H1 (cell line): Measurements from ENCODE around the gene TBC1D24. TPM values are rescaled to one million over a fixed set of nuclear protein-coding genes. Genes with fewer than 3 reads are reported as not detected.

Experiments used
- CTCF ChIA-PET: fragments of 300-600 bp; sonication (Branson Sonifier 250); formaldehyde crosslinking; loops from one replicate; lab custom pipeline; 2021; ENCODE audit not compliant: partially characterized antibody; lab: Charles Lee
- POLR2A ChIA-PET: fragments of 300-600 bp; sonication (Branson Sonifier 250); formaldehyde crosslinking; loops from one replicate; lab custom pipeline; 2021; ENCODE audit warnings: inconsistent platforms; ENCODE audit not compliant: partially characterized antibody; lab: Charles Lee
- DNase-seq, 2 experiments: peaks; one replicate each; pipeline versions ENCODE4 v3.0.0 to v3.0.0-alpha.2; 2010 to 2022; ENCODE audit warnings: low spot score in 2 of 2, low read depth in 1 of 2, mixed read lengths in 1 of 2
- FAIRE-seq: peaks from 2 replicates; lab custom pipeline; 2011; peaks lifted over from hg19 to GRCh38; lab: Jason Lieb, UNC
- H2AFZ ChIP-seq: 2 replicates; pipeline ENCODE4 v1.8.1; 2012; ENCODE audit warnings: low read length, inconsistent platforms
- H2AK5ac ChIP-seq: 2 replicates; pipeline ENCODE4 v1.6.1; 2013; ENCODE audit warnings: low read depth, low read length
- H2BK120ac ChIP-seq: replicated peaks from 2 replicates; pipeline ENCODE3; 2013; ENCODE audit warnings: low read depth, low read length, inconsistent platforms
- H2BK12ac ChIP-seq: 2 replicates; pipeline ENCODE4 v1.6.1; 2013; ENCODE audit warnings: low read depth, low read length
- H2BK15ac ChIP-seq: 2 replicates; pipeline ENCODE4 v1.6.1; 2013; ENCODE audit warnings: low read length
- H2BK20ac ChIP-seq: 2 replicates; pipeline ENCODE4 v1.6.1; 2013; ENCODE audit warnings: low read length
- H2BK5ac ChIP-seq: 2 replicates; pipeline ENCODE4 v1.6.1; 2013; ENCODE audit warnings: low read depth, low read length
- H3K14ac ChIP-seq: 2 replicates; pipeline ENCODE4 v1.6.1; 2013; ENCODE audit warnings: inconsistent platforms; ENCODE audit not compliant: insufficient read length
- H3K18ac ChIP-seq: 2 replicates; pipeline ENCODE4 v1.6.1; 2013; ENCODE audit warnings: low read length; ENCODE audit errors: extremely low read depth
- H3K23ac ChIP-seq: 2 replicates; pipeline ENCODE4 v1.6.1; 2013; ENCODE audit warnings: inconsistent platforms; ENCODE audit not compliant: insufficient read length
- H3K23me2 ChIP-seq: 2 replicates; pipeline ENCODE4 v1.6.1; 2013; ENCODE audit warnings: low read depth, low read length
- H3K27ac ChIP-seq: 2 replicates; pipeline ENCODE4 v1.6.1; 2011; ENCODE audit warnings: low read depth, low read length, inconsistent platforms
- H3K27me3 ChIP-seq, 4 experiments: replicated peaks in 1 of 4; 1 replicate in 1 of 4; 2 replicates in 3 of 4; pipeline versions ENCODE4 v1.6.1 to v1.8.1; 2011 to 2013; ENCODE audit warnings: low read length in 3 of 4, mild to moderate bottlenecking in 3 of 4, inconsistent platforms in 2 of 4, mixed read lengths in 2 of 4, moderate library complexity in 1 of 4; ENCODE audit not compliant: control insufficient read depth in 3 of 4, insufficient read depth in 3 of 4; ENCODE audit errors: extremely low read depth in 1 of 4
- H3K36me3 ChIP-seq, 4 experiments: 2 replicates each; pipeline versions ENCODE4 v1.6.1 to v1.8.1; 2011 to 2013; ENCODE audit warnings: mild to moderate bottlenecking in 4 of 4, low read length in 3 of 4, moderate library complexity in 2 of 4, control low read depth in 1 of 4, inconsistent platforms in 1 of 4; ENCODE audit not compliant: insufficient read depth in 4 of 4, control insufficient read depth in 2 of 4
- H3K4ac ChIP-seq: replicated peaks from 2 replicates; pipeline ENCODE3; 2013; ENCODE audit warnings: low read length, low read depth, mixed read lengths, inconsistent platforms; ENCODE audit not compliant: insufficient read length
- H3K4me1 ChIP-seq, 4 experiments: replicated peaks in 1 of 4; 1 replicate in 1 of 4; 2 replicates in 3 of 4; pipeline versions ENCODE4 v1.6.1 to v1.8.1; 2011 to 2013; ENCODE audit warnings: low read length in 3 of 4, inconsistent platforms in 2 of 4, mixed read lengths in 1 of 4; ENCODE audit not compliant: insufficient read depth in 4 of 4, control insufficient read depth in 3 of 4
- H3K4me2 ChIP-seq, 2 experiments: 2 replicates each; pipeline versions ENCODE4 v1.6.1 to v1.8.1; 2011 to 2013; ENCODE audit warnings: low read depth in 2 of 2, low read length in 2 of 2, control low read depth in 1 of 2, inconsistent platforms in 1 of 2, mild to moderate bottlenecking in 1 of 2; ENCODE audit not compliant: insufficient read depth in 1 of 2
- H3K4me3 ChIP-seq, 4 experiments: fragments of 200-600, 300-600 bp in 1 of 4; sonication (generic), shearing (Covaris generic), sonication (Bioruptor Twin) in 1 of 4; 2 replicates each; pipeline versions ENCODE4 v1.5.1 to v1.8.1; 2011 to 2016; ENCODE audit warnings: low read length in 4 of 4, low read depth in 3 of 4, control low read depth in 2 of 4, inconsistent platforms in 2 of 4, mild to moderate bottlenecking in 2 of 4, mixed read lengths in 1 of 4, moderate library complexity in 1 of 4; ENCODE audit not compliant: insufficient read depth in 2 of 4; ENCODE audit errors: extremely low read depth in 1 of 4
- H3K56ac ChIP-seq: replicated peaks from 2 replicates; pipeline ENCODE3; 2013; ENCODE audit warnings: low read depth, mild to moderate bottlenecking, mixed read lengths, low read length, inconsistent platforms; ENCODE audit not compliant: insufficient read length
- H3K79me1 ChIP-seq: 2 replicates; pipeline ENCODE4 v1.6.1; 2013; ENCODE audit warnings: low read depth, low read length, control low read depth
- H3K79me2 ChIP-seq, 2 experiments: 2 replicates each; pipeline versions ENCODE4 v1.6.1 to v1.8.1; 2012 to 2013; ENCODE audit warnings: low read length in 2 of 2, mild to moderate bottlenecking in 2 of 2, inconsistent platforms in 1 of 2; ENCODE audit not compliant: insufficient read depth in 2 of 2, control insufficient read depth in 1 of 2
- H3K9ac ChIP-seq, 4 experiments: replicated peaks in 1 of 4; 1 replicate in 1 of 4; 2 replicates in 3 of 4; pipeline versions ENCODE4 v1.6.1 to v1.8.1; 2011 to 2013; ENCODE audit warnings: low read depth in 3 of 4, low read length in 3 of 4, control low read depth in 2 of 4, mild to moderate bottlenecking in 2 of 4, moderate library complexity in 2 of 4, inconsistent platforms in 1 of 4; ENCODE audit errors: extremely low read depth in 1 of 4
- H3K9me3 ChIP-seq, 2 experiments: 2 replicates each; pipeline versions ENCODE4 v1.6.1 to v1.8.1; 2012 to 2013; ENCODE audit warnings: mild to moderate bottlenecking in 2 of 2, moderate library complexity in 2 of 2, control low read depth in 1 of 2, inconsistent platforms in 1 of 2, low read depth in 1 of 2, low read length in 1 of 2, mixed read lengths in 1 of 2; ENCODE audit not compliant: insufficient read depth in 2 of 2
- H4K20me1 ChIP-seq, 2 experiments: replicated peaks in 1 of 2; 2 replicates each; pipeline versions ENCODE3 to v1.8.1; 2011 to 2013; ENCODE audit warnings: inconsistent platforms in 2 of 2, low read length in 2 of 2, mild to moderate bottlenecking in 1 of 2; ENCODE audit not compliant: insufficient read depth in 2 of 2, control insufficient read depth in 1 of 2
- H4K5ac ChIP-seq: 2 replicates; pipeline ENCODE4 v1.6.1; 2013; ENCODE audit warnings: low read length, low read depth, mixed read lengths, inconsistent platforms; ENCODE audit not compliant: insufficient read length
- H4K8ac ChIP-seq: 2 replicates; pipeline ENCODE4 v1.8.0; 2013; ENCODE audit warnings: mild to moderate bottlenecking, moderate library complexity, low read length, inconsistent platforms; ENCODE audit not compliant: insufficient read depth; ENCODE audit errors: extremely low read depth
- H4K91ac ChIP-seq: replicated peaks from 2 replicates; pipeline ENCODE3; 2013; ENCODE audit warnings: low read length, mixed read lengths, inconsistent platforms; ENCODE audit not compliant: insufficient read length
- ASH2L ChIP-seq: fragments of 200-600, 300-600 bp; sonication (generic); IDR thresholded peaks from one replicate; pipeline ENCODE4 v1.7.1; 2017; ENCODE audit warnings: low read length
- EGR1 ChIP-seq: IDR thresholded peaks from 2 replicates; pipeline ENCODE4 v1.6.1; 2011; ENCODE audit warnings: low read depth, low read length, borderline replicate concordance
- EZH2 ChIP-seq: fragments of 200-600 bp; sonication (generic); IDR thresholded peaks from 2 replicates; pipeline ENCODE4 v1.7.1; 2012; ENCODE audit warnings: low read depth, mild to moderate bottlenecking, moderate library complexity, low read length, inconsistent platforms; ENCODE audit not compliant: severe bottlenecking
- FOSL1 ChIP-seq: IDR thresholded peaks from 2 replicates; pipeline ENCODE4 v1.6.1; 2011; ENCODE audit warnings: mild to moderate bottlenecking, low read depth, low read length, moderate library complexity; ENCODE audit not compliant: insufficient read depth
- GTF2F1 ChIP-seq: IDR thresholded peaks from 2 replicates; pipeline ENCODE4 v1.6.1; 2012; ENCODE audit warnings: low read depth, low read length, improper control_type of control experiment, borderline replicate concordance
- KDM1A ChIP-seq: fragments of 200-600, 300-600 bp; sonication (generic); IDR thresholded peaks from 2 replicates; pipeline ENCODE4 v1.7.1; 2016; ENCODE audit warnings: mild to moderate bottlenecking, low read length, borderline replicate concordance
- KDM5A ChIP-seq: fragments of 200-600 bp; IDR thresholded peaks from 2 replicates; pipeline ENCODE4 v1.7.1; 2012; ENCODE audit warnings: mild to moderate bottlenecking, low read length, inconsistent platforms, mixed read lengths
- POU5F1 ChIP-seq: IDR thresholded peaks from 2 replicates; pipeline ENCODE4 v1.6.1; 2011; ENCODE audit warnings: low read depth, mild to moderate bottlenecking, low read length, moderate library complexity
- RXRA ChIP-seq: IDR thresholded peaks from 2 replicates; pipeline ENCODE4 v1.6.1; 2011; ENCODE audit warnings: low read depth, mild to moderate bottlenecking, low read length, moderate library complexity; ENCODE audit not compliant: insufficient read depth
- SIRT6 ChIP-seq: IDR thresholded peaks from one replicate; pipeline ENCODE4 v1.7.1; 2012; ENCODE audit warnings: low read length, inconsistent platforms
- SP1 ChIP-seq: IDR thresholded peaks from 2 replicates; pipeline ENCODE4 v1.6.1; 2011; ENCODE audit warnings: low read depth, low read length
- SP4 ChIP-seq: IDR thresholded peaks from 2 replicates; pipeline ENCODE4 v1.6.1; 2012; ENCODE audit warnings: low read length, inconsistent platforms
- TBP ChIP-seq: IDR thresholded peaks from 2 replicates; pipeline ENCODE4 v1.6.1; 2011; ENCODE audit warnings: low read depth, low read length, improper control_type of control experiment
- TCF12 ChIP-seq: IDR thresholded peaks from 2 replicates; pipeline ENCODE4 v1.6.1; 2011; ENCODE audit warnings: low read depth, mild to moderate bottlenecking, low read length
- TEAD4 ChIP-seq: IDR thresholded peaks from 2 replicates; pipeline ENCODE4 v1.6.1; 2012; ENCODE audit warnings: low read depth, low read length, inconsistent platforms, mixed read lengths
- YY1 ChIP-seq: IDR thresholded peaks from 2 replicates; pipeline ENCODE4 v1.6.1; 2011; ENCODE audit warnings: low read depth, mild to moderate bottlenecking, low read length
- WGBS, 2 experiments: shearing (Covaris generic) in 1 of 2; methylation state at CpG; one replicate each; pipeline versions ENCODE4 v1.1.6 to v1.1.7; 2013 to 2015; ENCODE audit warnings: low lambda C conversion rate in 2 of 2, mixed read lengths in 2 of 2, inconsistent platforms in 1 of 2, low coverage in 1 of 2, missing lambda C conversion rate in 1 of 2; ENCODE audit not compliant: insufficient replicate concordance in 2 of 2, insufficient coverage in 1 of 2, insufficient read length in 1 of 2; ENCODE audit errors: extremely low coverage in 1 of 2, missing lambda C conversion rate in 1 of 2; 5-methylcytosine and 5-hydroxymethylcytosine counted together
- polyA plus RNA-seq, 7 experiments: library from polyadenylated mRNA; depleted of rRNA in 3 of 7; stranded (reverse) in 5 of 7; unstranded in 2 of 7; fragments of >200 nt in 5 of 7; fragments of 200-250 nt in 2 of 7; gene quantifications; 1 replicate in 5 of 7; 2 replicates in 1 of 7; 4 replicates in 1 of 7; pipeline versions ENCODE4 v1.2.1 to v1.2.3, GENCODE V29; 2011 to 2013; ENCODE audit warnings: missing spikeins in 2 of 7, mixed read lengths in 2 of 7
- total RNA-seq: library from RNA; stranded (reverse); fragmentation: NEBNext Ultra II Directional; extraction: Animal tissue kit (Norgen Biotek cat#: 25700); gene quantifications from 2 replicates; pipeline ENCODE4 v1.2.1, GENCODE V29; 2021

The TBC1D24 gene
- total and polyA plus RNA-seq, 2 of the 8 experiments (the other 6 are each of a cell fraction or from before 2014, with no cell fraction given): 8.7 to 21.5 TPM

- H2BK5ac ChIP-seq: no peak overlapping the region
- no peak overlapping the region for H3K4ac ChIP-seq
- POLR2A ChIA-PET: interaction anchor here (5.4 kb wide), 1 partner anchor 20 kb away, joined by 44 read pairs; the partner anchor contains the start of gene ATP6V0C
- no peak overlapping the region for H3K9ac ChIP-seq
- no peaks in the 10 kb centered on the region for H3K79me1 ChIP-seq
- H3K23me2 ChIP-seq: peaks cover 14% of the 10 kb centered on the region
- no peak overlapping the region; the same call in 1 of the 2 replicates for H2BK15ac ChIP-seq
- H3K9me3 ChIP-seq: no peaks in the 10 kb centered on the region
- peaks cover 0 to 12% of the 10 kb centered on the region in 2 experiments for H4K20me1 ChIP-seq
- no peak overlapping the region for H3K23ac ChIP-seq
- H3K27ac ChIP-seq: no peak overlapping the region
- H3K18ac ChIP-seq: no peak overlapping the region
- no peak overlapping the region for H2AK5ac ChIP-seq
- H3K4me1 ChIP-seq: peaks cover 0 to 11% (median 7%) of the 10 kb centered on the region in 4 experiments; a peak in 4 of 7 replicates
- no peak overlapping the region for H4K91ac ChIP-seq
- TF ChIP-seq ASH2L: no peak
- TF ChIP-seq TBP: no peak
- no peak for TF ChIP-seq SIRT6
- no peak for TF ChIP-seq RXRA
- TF ChIP-seq SP1: no peak
- no peak for TF ChIP-seq SP4
- no peak for TF ChIP-seq EGR1
- no peak for TF ChIP-seq EZH2
- TF ChIP-seq KDM1A: no peak
- no peak for TF ChIP-seq TCF12
- no peak for TF ChIP-seq POU5F1
- no peak for TF ChIP-seq GTF2F1
- no peak for TF ChIP-seq TEAD4
- TF ChIP-seq YY1: no peak
- TF ChIP-seq FOSL1: no peak
- no peak for TF ChIP-seq KDM5A
- H2BK20ac ChIP-seq: no peak overlapping the region
- H3K36me3 ChIP-seq: peaks cover 0 to 5% (median 0%) of the 10 kb centered on the region in 4 experiments; a peak in 1 of 8 replicates
- no peak overlapping the region for H4K5ac ChIP-seq
- no peak overlapping the region for H3K4me2 ChIP-seq
- FAIRE-seq: no peak
- no peak overlapping the region for H3K14ac ChIP-seq
- no peak overlapping the region for H3K56ac ChIP-seq
- no peak overlapping the region for H3K4me3 ChIP-seq
- no peak overlapping the region for H2BK120ac ChIP-seq
- 88% methylated on average over 11 of the region's 11 CpGs; no CpG with 5 or more reads in 1 of the 2 experiments for WGBS, 2 experiments
- H3K27me3 ChIP-seq: no peaks in the 10 kb centered on the region
- DNase-seq: no peak
- H3K79me2 ChIP-seq: peaks cover 0 to 4% of the 10 kb centered on the region in 2 experiments; a peak in 2 of 4 replicates
- H2AFZ ChIP-seq: no peak overlapping the region
- no peak overlapping the region for H2BK12ac ChIP-seq
- CTCF ChIA-PET: no interaction called here
- no peak overlapping the region for H4K8ac ChIP-seq
Measured at GRCh38 chr16:2533912-2534311, 59.0 kb downstream of the TBC1D24 start.
